Islet of Langerhans (tissue), 1 donor: Measurements from ENCODE around the gene SHFL.

Source experiments
- FAIRE-seq: peaks from one replicate; lab custom pipeline; 2011; peaks lifted over from hg19 to GRCh38; lab: Jason Lieb, UNC

Gene SHFL

GRCh38 chr19:10109528-10109927 is 23.4 kb downstream of the SHFL start:
- no peak for FAIRE-seq

- no peak for FAIRE-seq
These were observed 24.2 kb downstream of the SHFL start for GRCh38 chr19:10110076-10110971.

- no peak for FAIRE-seq
These were observed 24.8 kb downstream of the SHFL start for GRCh38 chr19:10110972-10111317.

- no peak for FAIRE-seq
These were observed 25.3 kb downstream of the SHFL start, which contains the start of gene P2RY11 for GRCh38 chr19:10111405-10111811. TSS of gene P2RY11 (plus strand) at chr19:10111693. CDS start at chr19:10111722, 29 bp downstream.

GRCh38 chr19:10112037-10112761 is 26.1 kb downstream of the SHFL start:
- no peak for FAIRE-seq

GRCh38 chr19:10112895-10113591 is 26.9 kb downstream of the SHFL start:
- no peak for FAIRE-seq

GRCh38 chr19:10113592-10113963 is 27.5 kb downstream of the SHFL start:
- no peak for FAIRE-seq

- FAIRE-seq: no peak
These were observed 28.0 kb downstream of the SHFL start for GRCh38 chr19:10113964-10114650.

- FAIRE-seq: no peak
These were observed 28.7 kb downstream of the SHFL start for GRCh38 chr19:10114651-10115391.

- FAIRE-seq: no peak
These were observed 29.4 kb downstream of the SHFL start for GRCh38 chr19:10115392-10116084.

GRCh38 chr19:10116085-10116865 is 30.2 kb downstream of the SHFL start:
- FAIRE-seq: no peak

GRCh38 chr19:10116866-10117616 is 30.9 kb downstream of the SHFL start:
- FAIRE-seq: no peak

GRCh38 chr19:10118960-10119359 is 32.8 kb downstream of the SHFL start:
- no peak for FAIRE-seq

GRCh38 chr19:10120538-10121189 is 34.5 kb downstream of the SHFL start:
- no peak for FAIRE-seq

- FAIRE-seq: no peak
These were observed 35.9 kb downstream of the SHFL start for GRCh38 chr19:10122045-10122444.

- no peak for FAIRE-seq
These were observed 38.3 kb downstream of the SHFL start for GRCh38 chr19:10124429-10124828.

- no peak for FAIRE-seq
These were observed 40.1 kb downstream of the SHFL start for GRCh38 chr19:10126213-10126639.

- no peak for FAIRE-seq
These were observed 46.8 kb downstream of the SHFL start for GRCh38 chr19:10132905-10133304.

GRCh38 chr19:10133596-10133995 is 47.5 kb downstream of the SHFL start:
- FAIRE-seq: no peak
